GM23338 (cell line): ENCODE results near the gene BIRC7. TPM values are rescaled to one million over a fixed set of nuclear protein-coding genes. Genes with fewer than 3 reads are reported as not detected.

ENCODE experiments used
- ATAC-seq: fragments of 200-7000 bp; cut with Tn5 transposase; 3 replicates; pipeline ENCODE4 v1.9.1; 2020
- DNase-seq: peaks from one replicate; pipeline ENCODE4 v3.0.0-alpha.2; 2015; ENCODE audit warnings: low spot score
- H2AFZ ChIP-seq: fragments of 200-600 bp; sonication (generic); 2 replicates; pipeline ENCODE4 v1.8.0; 2016; ENCODE audit warnings: antibody characterized with exemption, mild to moderate bottlenecking, moderate library complexity
- H3F3A ChIP-seq: fragments of 200-600 bp; sonication (generic); replicated peaks from 2 replicates; pipeline ENCODE4 v1.8.0; 2017; ENCODE audit warnings: antibody characterized with exemption, mixed run types, low read depth
- H3K27ac ChIP-seq: fragments of 200-600 bp; sonication (generic); 2 replicates; pipeline ENCODE4 v1.6.1; 2016; ENCODE audit warnings: low read depth
- H3K27me3 ChIP-seq: fragments of 200-600 bp; sonication (generic); 2 replicates; pipeline ENCODE4 v1.8.0; 2016; ENCODE audit warnings: mild to moderate bottlenecking, mixed run types, moderate library complexity; ENCODE audit not compliant: insufficient read depth
- H3K36me3 ChIP-seq: fragments of 200-600 bp; sonication (generic); 2 replicates; pipeline ENCODE4 v1.8.0; 2016; ENCODE audit warnings: mild to moderate bottlenecking; ENCODE audit not compliant: insufficient read depth
- H3K4me1 ChIP-seq: fragments of 200-600 bp; sonication (generic); 2 replicates; pipeline ENCODE4 v1.8.0; 2016; ENCODE audit warnings: mild to moderate bottlenecking, moderate library complexity; ENCODE audit not compliant: insufficient read depth
- H3K4me2 ChIP-seq: fragments of 200-600 bp; sonication (generic); 2 replicates; pipeline ENCODE4 v1.7.1; 2017; ENCODE audit warnings: mixed run types
- H3K4me3 ChIP-seq: fragments of 200-600 bp; sonication (generic); 2 replicates; pipeline ENCODE4 v1.6.1; 2016; ENCODE audit warnings: mixed run types
- H3K79me2 ChIP-seq: fragments of 200-600 bp; sonication (generic); replicated peaks from 2 replicates; pipeline ENCODE4 v1.8.0; 2017; ENCODE audit warnings: mild to moderate bottlenecking; ENCODE audit not compliant: insufficient read depth
- H3K9me2 ChIP-seq: fragments of 200-600 bp; sonication (generic); 2 replicates; pipeline ENCODE4 v1.8.0; 2017; ENCODE audit not compliant: insufficient read depth
- H4K20me1 ChIP-seq: fragments of 200-600 bp; sonication (generic); replicated peaks from 2 replicates; pipeline ENCODE4 v1.8.0; 2017; ENCODE audit warnings: mild to moderate bottlenecking; ENCODE audit not compliant: insufficient read depth
- H3K27ac Mint-ChIP-seq: 2 replicates; pipeline ENCODE4 v1.8.0; 2020; ENCODE audit warnings: inconsistent platforms, mild to moderate bottlenecking, moderate library complexity, mixed read lengths
- H3K27me3 Mint-ChIP-seq: 3 replicates; pipeline ENCODE4 v1.8.0; 2022; ENCODE audit warnings: low read depth, mild to moderate bottlenecking, moderate library complexity, mixed read lengths, inconsistent platforms; ENCODE audit not compliant: insufficient read depth, poor library complexity
- H3K36me3 Mint-ChIP-seq: 3 replicates; pipeline ENCODE4 v1.8.0; 2021; ENCODE audit warnings: low read depth, mild to moderate bottlenecking, inconsistent platforms, moderate library complexity, mixed read lengths
- H3K4me1 Mint-ChIP-seq: 3 replicates; pipeline ENCODE4 v1.8.0; 2020; ENCODE audit warnings: mild to moderate bottlenecking, inconsistent platforms, mixed read lengths
- H3K4me3 Mint-ChIP-seq: 3 replicates; pipeline ENCODE4 v1.8.0; 2021; ENCODE audit warnings: moderate library complexity, mild to moderate bottlenecking, inconsistent platforms, mixed read lengths
- H3K9me3 Mint-ChIP-seq: 3 replicates; pipeline ENCODE4 v1.8.0; 2020; ENCODE audit warnings: moderate library complexity, mild to moderate bottlenecking, inconsistent platforms, mixed read lengths
- CREB1 ChIP-seq: fragments of 250-450 bp; sonication (Bioruptor Pico); IDR thresholded peaks from 2 replicates; pipeline ENCODE4 v1.5.0; 2020; ENCODE audit warnings: low read depth, mild to moderate bottlenecking, moderate library complexity
- ETS1 ChIP-seq: IDR thresholded peaks from 2 replicates; pipeline ENCODE4 v1.6.1; 2016; ENCODE audit warnings: antibody characterized with exemption
- EZH2 ChIP-seq: fragments of 200-600 bp; sonication (generic); IDR thresholded peaks from one replicate; pipeline ENCODE4 v1.8.0; 2017; ENCODE audit warnings: antibody characterized with exemption, mild to moderate bottlenecking, low read depth; ENCODE audit not compliant: unreplicated experiment
- EZH2phosphoT487 ChIP-seq: fragments of 200-600 bp; sonication (generic); IDR thresholded peaks from one replicate; pipeline ENCODE4 v1.8.1; 2018; ENCODE audit warnings: antibody characterized with exemption; ENCODE audit not compliant: unreplicated experiment
- NANOG ChIP-seq: IDR thresholded peaks from 2 replicates; pipeline ENCODE4 v1.6.1; 2016; ENCODE audit warnings: antibody characterized with exemption, borderline replicate concordance
- POLR2AphosphoS5 ChIP-seq: IDR thresholded peaks from 2 replicates; pipeline ENCODE4 v1.6.1; 2016; ENCODE audit warnings: antibody characterized with exemption, low read depth
- REST ChIP-seq: IDR thresholded peaks from one replicate; pipeline ENCODE4 v1.6.1; 2018; ENCODE audit warnings: antibody characterized with exemption; ENCODE audit not compliant: unreplicated experiment
- STAT1 ChIP-seq: IDR thresholded peaks from one replicate; pipeline ENCODE4 v1.6.1; 2016; ENCODE audit warnings: antibody characterized with exemption; ENCODE audit not compliant: unreplicated experiment
- ZNF114 ChIP-seq: fragments of 250-450 bp; sonication (Bioruptor Pico); IDR thresholded peaks from 2 replicates; pipeline ENCODE4 v1.5.0; 2020; ENCODE audit warnings: mild to moderate bottlenecking, moderate library complexity
- ZNF331 ChIP-seq: fragments of 250-450 bp; sonication (Bioruptor Pico); IDR thresholded peaks from 2 replicates; pipeline ENCODE4 v1.5.0; 2020; ENCODE audit warnings: low read depth, mild to moderate bottlenecking, moderate library complexity
- long read RNA-seq: library from polyadenylated mRNA; unstranded; transcript quantifications from one replicate; pipeline ENCODE4 v2.0.0, GENCODE V29; 2020; ENCODE audit not compliant: unreplicated experiment
- polyA plus RNA-seq: library from polyadenylated mRNA; unstranded; fragments of >200 nt; fragmentation: Nextera tagmentation; extraction: Ambion mirVana; gene quantifications from 2 replicates; pipeline ENCODE4 v1.2.1, GENCODE V29; 2016
- total RNA-seq: library from RNA; depleted of rRNA; stranded (reverse); fragments of >200 nt; shearing (Covaris generic); gene quantifications from 2 replicates; pipeline ENCODE4 v1.2.3, GENCODE V29; 2014; rRNA removed
- TF ChIP-seq, protein P1 (sequence below): fragments of 250-450 bp; sonication (Bioruptor Pico); IDR thresholded peaks from 2 replicates; pipeline ENCODE4 v1.5.0; 2020; ENCODE audit warnings: mild to moderate bottlenecking, moderate library complexity

Gene BIRC7, protein sequence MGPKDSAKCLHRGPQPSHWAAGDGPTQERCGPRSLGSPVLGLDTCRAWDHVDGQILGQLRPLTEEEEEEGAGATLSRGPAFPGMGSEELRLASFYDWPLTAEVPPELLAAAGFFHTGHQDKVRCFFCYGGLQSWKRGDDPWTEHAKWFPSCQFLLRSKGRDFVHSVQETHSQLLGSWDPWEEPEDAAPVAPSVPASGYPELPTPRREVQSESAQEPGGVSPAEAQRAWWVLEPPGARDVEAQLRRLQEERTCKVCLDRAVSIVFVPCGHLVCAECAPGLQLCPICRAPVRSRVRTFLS
- 0.24 TPM in 1 of 2 replicates, not detected in the other for total RNA-seq
- polyA plus RNA-seq: 0.16 TPM in 1 of 2 replicates, not detected in the other
- long read RNA-seq: 0 reads

DNA sequence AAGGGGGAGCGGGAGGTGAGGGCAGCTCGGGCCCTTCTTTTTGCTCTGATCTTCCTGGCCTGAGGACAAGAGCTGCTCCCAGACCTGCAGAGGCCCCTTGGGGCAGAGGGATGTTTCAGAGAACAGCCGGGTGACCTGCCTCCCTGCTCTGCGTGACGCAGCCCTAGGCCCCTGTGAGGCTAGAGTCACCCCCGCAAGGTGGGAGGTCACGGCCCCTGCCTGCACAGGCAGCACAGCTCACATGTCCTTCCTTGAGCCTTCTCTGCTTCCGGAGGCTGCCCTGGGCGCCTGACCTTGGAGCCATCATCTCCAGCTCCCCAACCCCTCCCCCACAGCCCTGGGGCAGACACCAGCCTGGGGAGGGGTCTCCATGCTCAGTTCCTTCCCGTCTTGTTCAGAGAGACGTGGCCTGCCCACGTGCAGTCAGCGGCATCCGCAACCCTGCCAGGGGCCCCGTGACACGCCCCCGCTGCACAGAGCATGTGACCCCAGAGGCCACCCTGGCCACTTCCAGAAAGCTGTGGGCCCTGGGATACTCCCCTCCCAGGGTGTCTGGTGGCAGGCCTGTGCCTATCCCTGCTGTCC is at the start of gene BIRC7:
Gene BIRC7, plus strand, starts transcription at position 507 of the 585 bp plus-strand sequence. CDS start 192 bp downstream, outside the sequence.
- Mint-ChIP-seq H3K4me3 (peak within 1 kb of the TSS; percentile 44; the same call in 2 of the 3 replicates), H3K9me3 (no peaks in the 10 kb centered on the region; the same call in 2 of the 3 replicates), H3K4me1 (peaks cover 24% of the 10 kb centered on the region), H3K36me3 (no peaks in the 10 kb centered on the region), H3K27ac (no peak within 1 kb of the TSS), H3K27me3 (peaks cover 20% of the 10 kb centered on the region)
- no peak within 1 kb of the TSS for H3K27ac ChIP-seq
- H3K27me3 ChIP-seq: 0 out of 2 replicates have a peak, but pooled peaks cover 3% of the 10 kb centered on the region
- no peaks in the 10 kb centered on the region for H4K20me1 ChIP-seq
- no peak for DNase-seq
- peak within 1 kb of the TSS; percentile 81; the same call in 1 of the 2 replicates for H2AFZ ChIP-seq
- no peak for TF ChIP-seq STAT1
- no peak for TF ChIP-seq EZH2phosphoT487
- no peak for TF ChIP-seq ZNF114
- TF ChIP-seq NANOG: no peak
- no peak for TF ChIP-seq CREB1 (CRISPR knock-in tag)
- TF ChIP-seq ETS1: no peak
- no peak for TF ChIP-seq EZH2
- TF ChIP-seq ZNF331 (CRISPR knock-in tag): no peak
- TF ChIP-seq, protein P1, sequence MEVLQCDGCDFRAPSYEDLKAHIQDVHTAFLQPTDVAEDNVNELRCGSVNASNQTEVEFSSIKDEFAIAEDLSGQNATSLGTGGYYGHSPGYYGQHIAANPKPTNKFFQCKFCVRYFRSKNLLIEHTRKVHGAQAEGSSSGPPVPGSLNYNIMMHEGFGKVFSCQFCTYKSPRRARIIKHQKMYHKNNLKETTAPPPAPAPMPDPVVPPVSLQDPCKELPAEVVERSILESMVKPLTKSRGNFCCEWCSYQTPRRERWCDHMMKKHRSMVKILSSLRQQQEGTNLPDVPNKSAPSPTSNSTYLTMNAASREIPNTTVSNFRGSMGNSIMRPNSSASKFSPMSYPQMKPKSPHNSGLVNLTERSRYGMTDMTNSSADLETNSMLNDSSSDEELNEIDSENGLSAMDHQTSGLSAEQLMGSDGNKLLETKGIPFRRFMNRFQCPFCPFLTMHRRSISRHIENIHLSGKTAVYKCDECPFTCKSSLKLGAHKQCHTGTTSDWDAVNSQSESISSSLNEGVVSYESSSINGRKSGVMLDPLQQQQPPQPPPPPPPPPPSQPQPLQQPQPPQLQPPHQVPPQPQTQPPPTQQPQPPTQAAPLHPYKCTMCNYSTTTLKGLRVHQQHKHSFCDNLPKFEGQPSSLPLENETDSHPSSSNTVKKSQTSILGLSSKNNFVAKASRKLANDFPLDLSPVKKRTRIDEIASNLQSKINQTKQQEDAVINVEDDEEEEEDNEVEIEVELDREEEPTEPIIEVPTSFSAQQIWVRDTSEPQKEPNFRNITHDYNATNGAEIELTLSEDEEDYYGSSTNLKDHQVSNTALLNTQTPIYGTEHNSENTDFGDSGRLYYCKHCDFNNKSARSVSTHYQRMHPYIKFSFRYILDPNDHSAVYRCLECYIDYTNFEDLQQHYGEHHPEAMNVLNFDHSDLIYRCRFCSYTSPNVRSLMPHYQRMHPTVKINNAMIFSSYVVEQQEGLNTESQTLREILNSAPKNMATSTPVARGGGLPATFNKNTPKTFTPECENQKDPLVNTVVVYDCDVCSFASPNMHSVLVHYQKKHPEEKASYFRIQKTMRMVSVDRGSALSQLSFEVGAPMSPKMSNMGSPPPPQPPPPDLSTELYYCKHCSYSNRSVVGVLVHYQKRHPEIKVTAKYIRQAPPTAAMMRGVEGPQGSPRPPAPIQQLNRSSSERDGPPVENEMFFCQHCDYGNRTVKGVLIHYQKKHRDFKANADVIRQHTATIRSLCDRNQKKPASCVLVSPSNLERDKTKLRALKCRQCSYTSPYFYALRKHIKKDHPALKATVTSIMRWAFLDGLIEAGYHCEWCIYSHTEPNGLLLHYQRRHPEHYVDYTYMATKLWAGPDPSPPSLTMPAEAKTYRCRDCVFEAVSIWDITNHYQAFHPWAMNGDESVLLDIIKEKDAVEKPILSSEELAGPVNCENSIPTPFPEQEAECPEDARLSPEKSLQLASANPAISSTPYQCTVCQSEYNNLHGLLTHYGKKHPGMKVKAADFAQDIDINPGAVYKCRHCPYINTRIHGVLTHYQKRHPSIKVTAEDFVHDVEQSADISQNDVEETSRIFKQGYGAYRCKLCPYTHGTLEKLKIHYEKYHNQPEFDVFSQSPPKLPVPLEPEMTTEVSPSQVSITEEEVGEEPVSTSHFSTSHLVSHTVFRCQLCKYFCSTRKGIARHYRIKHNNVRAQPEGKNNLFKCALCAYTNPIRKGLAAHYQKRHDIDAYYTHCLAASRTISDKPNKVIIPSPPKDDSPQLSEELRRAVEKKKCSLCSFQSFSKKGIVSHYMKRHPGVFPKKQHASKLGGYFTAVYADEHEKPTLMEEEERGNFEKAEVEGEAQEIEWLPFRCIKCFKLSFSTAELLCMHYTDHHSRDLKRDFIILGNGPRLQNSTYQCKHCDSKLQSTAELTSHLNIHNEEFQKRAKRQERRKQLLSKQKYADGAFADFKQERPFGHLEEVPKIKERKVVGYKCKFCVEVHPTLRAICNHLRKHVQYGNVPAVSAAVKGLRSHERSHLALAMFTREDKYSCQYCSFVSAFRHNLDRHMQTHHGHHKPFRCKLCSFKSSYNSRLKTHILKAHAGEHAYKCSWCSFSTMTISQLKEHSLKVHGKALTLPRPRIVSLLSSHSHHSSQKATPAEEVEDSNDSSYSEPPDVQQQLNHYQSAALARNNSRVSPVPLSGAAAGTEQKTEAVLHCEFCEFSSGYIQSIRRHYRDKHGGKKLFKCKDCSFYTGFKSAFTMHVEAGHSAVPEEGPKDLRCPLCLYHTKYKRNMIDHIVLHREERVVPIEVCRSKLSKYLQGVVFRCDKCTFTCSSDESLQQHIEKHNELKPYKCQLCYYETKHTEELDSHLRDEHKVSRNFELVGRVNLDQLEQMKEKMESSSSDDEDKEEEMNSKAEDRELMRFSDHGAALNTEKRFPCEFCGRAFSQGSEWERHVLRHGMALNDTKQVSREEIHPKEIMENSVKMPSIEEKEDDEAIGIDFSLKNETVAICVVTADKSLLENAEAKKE: no peak
- TF ChIP-seq REST: no peak
- TF ChIP-seq POLR2AphosphoS5: no peak
- H3K36me3 ChIP-seq: no peaks in the 10 kb centered on the region
- peaks cover 13% of the 10 kb centered on the region for H3K4me1 ChIP-seq
- peak within 1 kb of the TSS; percentile 35; the same call in 1 of the 2 replicates for H3K4me3 ChIP-seq
- H3F3A ChIP-seq: peaks cover 2% of the 10 kb centered on the region; the same call in 1 of the 2 replicates
- no peaks in the 10 kb centered on the region for H3K9me2 ChIP-seq
- ATAC-seq: no peak
- H3K79me2 ChIP-seq: no peaks in the 10 kb centered on the region
- peak within 1 kb of the TSS; percentile 71; the same call in 1 of the 2 replicates for H3K4me2 ChIP-seq
